OCI-LY3 (cell line): ENCODE results near the gene PITPNM2.

Experiments
- H2AFZ ChIP-seq: fragments of 200-600, 300-600 bp; shearing (Covaris generic); 2 replicates; pipeline ENCODE4 v1.6.0; 2014; ENCODE audit warnings: antibody characterized with exemption, low read depth, low read length
- H3K27ac ChIP-seq: fragments of 200-600, 300-600 bp; sonication (generic); 2 replicates; pipeline ENCODE4 v1.5.1; 2014; ENCODE audit warnings: mild to moderate bottlenecking, low read length, moderate library complexity, mixed read lengths
- H3K27me3 ChIP-seq: fragments of 200-600, 300-600 bp; sonication (generic); 2 replicates; pipeline ENCODE4 v1.6.1; 2014; ENCODE audit warnings: low read depth, low read length, mixed read lengths
- H3K36me3 ChIP-seq: fragments of 200-600, 300-600 bp; sonication (generic); replicated peaks from 2 replicates; pipeline ENCODE3; 2014; ENCODE audit warnings: low read depth, low read length, mixed read lengths
- H3K4me1 ChIP-seq: fragments of 300-600, 200-600 bp; sonication (generic); 2 replicates; pipeline ENCODE4 v1.6.1; 2014; ENCODE audit warnings: low read length, mixed read lengths
- H3K4me2 ChIP-seq: fragments of 200-600, 300-600 bp; sonication (generic); 2 replicates; pipeline ENCODE4 v1.6.1; 2014; ENCODE audit warnings: low read length, mixed read lengths
- H3K4me3 ChIP-seq: fragments of 300-600, 200-600 bp; sonication (generic); 2 replicates; pipeline ENCODE4 v1.5.1; 2014; ENCODE audit warnings: antibody characterized with exemption, mild to moderate bottlenecking, low read length, moderate library complexity
- H3K79me2 ChIP-seq: fragments of 300-600, 200-600 bp; shearing (Covaris generic); 2 replicates; pipeline ENCODE4 v1.6.1; 2014; ENCODE audit warnings: mild to moderate bottlenecking, low read length, mixed read lengths
- H3K9ac ChIP-seq: fragments of 300-600, 200-600 bp; shearing (Covaris generic); 2 replicates; pipeline ENCODE4 v1.6.0; 2014; ENCODE audit warnings: mild to moderate bottlenecking, low read length, moderate library complexity
- H3K9me3 ChIP-seq: fragments of 200-600, 300-600 bp; shearing (Covaris generic); 2 replicates; pipeline ENCODE4 v1.6.1; 2014; ENCODE audit warnings: low read length, mixed read lengths; ENCODE audit not compliant: insufficient read depth
- H4K20me1 ChIP-seq: fragments of 200-600, 300-600 bp; sonication (generic); 2 replicates; pipeline ENCODE4 v1.6.1; 2016; ENCODE audit warnings: low read length, mixed read lengths; ENCODE audit not compliant: insufficient read depth
- CTCF ChIP-seq: fragments of 200-600, 300-600 bp; sonication (generic); IDR thresholded peaks from 2 replicates; pipeline ENCODE4 v1.5.1; 2014; ENCODE audit warnings: antibody characterized with exemption, low read length, low read depth
- EZH2phosphoT487 ChIP-seq: fragments of 200-600 bp; shearing (Covaris generic); IDR thresholded peaks from 2 replicates; pipeline ENCODE4 v1.6.1; 2018; ENCODE audit warnings: antibody characterized with exemption, mixed run types, low read depth

Gene PITPNM2

DNA sequence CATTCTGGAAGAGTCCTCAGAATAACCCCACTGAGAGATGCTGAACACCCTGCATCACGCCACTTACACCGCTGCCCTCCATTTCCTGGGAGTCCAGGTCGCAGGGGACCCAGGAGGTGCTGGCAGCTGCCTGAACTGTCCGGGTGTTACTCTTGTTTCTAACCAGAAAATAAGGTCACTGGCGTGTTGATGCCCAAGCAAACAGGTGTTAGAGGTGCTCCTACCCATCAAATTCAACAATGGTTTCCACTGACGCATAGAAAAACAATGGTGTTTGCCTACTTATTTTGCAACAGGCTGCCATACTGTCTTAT, 23.8 kb downstream of the PITPNM2 start:
- H3K4me1 ChIP-seq, result peaks cover 23% of the 10 kb centered on the region
- H2AFZ ChIP-seq, result no peak overlapping the region
- peaks cover 10% of the 10 kb centered on the region; the same call in 1 of the 2 replicates for H3K9me3 ChIP-seq
- TF ChIP-seq CTCF (no peak), EZH2phosphoT487 (no peak)
- no peak overlapping the region for H3K4me2 ChIP-seq
- H3K79me2 ChIP-seq, result no peaks in the 10 kb centered on the region
- H3K27me3 ChIP-seq, result peaks cover 8% of the 10 kb centered on the region; the same call in 1 of the 2 replicates
- H3K27ac ChIP-seq, result no peak overlapping the region
- no peak overlapping the region for H3K9ac ChIP-seq
- H3K36me3 ChIP-seq, result no peaks in the 10 kb centered on the region
- H3K4me3 ChIP-seq, result no peak overlapping the region
- no peaks in the 10 kb centered on the region for H4K20me1 ChIP-seq

GRCh38 chr12:123126294-123127181, 24.4 kb downstream of the PITPNM2 start:
- H3K9me3 ChIP-seq, result peaks cover 9% of the 10 kb centered on the region; the same call in 1 of the 2 replicates
- peaks cover 8% of the 10 kb centered on the region; the same call in 1 of the 2 replicates for H3K27me3 ChIP-seq
- no peak overlapping the region for H3K4me3 ChIP-seq
- H3K79me2 ChIP-seq, result no peaks in the 10 kb centered on the region
- TF ChIP-seq CTCF (no peak), EZH2phosphoT487 (no peak)
- H3K4me2 ChIP-seq, result no peak overlapping the region
- no peak overlapping the region for H3K9ac ChIP-seq
- H3K4me1 ChIP-seq, result peaks cover 21% of the 10 kb centered on the region
- no peaks in the 10 kb centered on the region for H3K36me3 ChIP-seq
- H3K27ac ChIP-seq, result no peak overlapping the region
- H4K20me1 ChIP-seq, result no peaks in the 10 kb centered on the region
- H2AFZ ChIP-seq, result no peak overlapping the region

DNA sequence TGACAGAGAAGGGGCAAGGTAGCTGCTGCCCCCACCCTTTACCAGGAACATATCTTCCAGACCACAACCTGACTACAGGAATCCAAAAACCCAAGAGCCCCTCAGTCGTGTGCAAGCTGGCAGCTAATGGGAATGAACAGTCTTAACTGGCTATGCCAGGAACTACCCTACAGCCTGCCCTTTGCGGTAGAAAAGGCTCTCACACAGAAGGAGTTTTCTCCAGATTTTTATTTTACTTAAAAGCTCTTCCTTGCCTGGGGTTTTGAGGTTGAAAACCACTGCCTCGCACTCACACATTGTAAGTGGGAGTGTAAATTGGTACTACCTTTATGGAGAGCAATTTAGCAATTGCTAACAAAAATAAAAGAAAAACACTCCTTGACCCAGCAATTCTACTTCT, 28.3 kb downstream of the PITPNM2 start:
- no peak overlapping the region for H3K4me3 ChIP-seq
- H3K9ac ChIP-seq, result no peak overlapping the region
- H3K4me1 ChIP-seq, result peaks cover 43% of the 10 kb centered on the region
- peaks cover 17% of the 10 kb centered on the region for H3K27me3 ChIP-seq
- no peak overlapping the region for H3K27ac ChIP-seq
- H2AFZ ChIP-seq, result no peak overlapping the region
- H3K36me3 ChIP-seq, result peaks cover 2% of the 10 kb centered on the region
- H3K79me2 ChIP-seq, result no peaks in the 10 kb centered on the region
- no peaks in the 10 kb centered on the region; the same call in 1 of the 2 replicates for H3K9me3 ChIP-seq
- H3K4me2 ChIP-seq, result no peak overlapping the region
- TF ChIP-seq CTCF, result no peak
- TF ChIP-seq EZH2phosphoT487, result no peak
- no peaks in the 10 kb centered on the region for H4K20me1 ChIP-seq

DNA sequence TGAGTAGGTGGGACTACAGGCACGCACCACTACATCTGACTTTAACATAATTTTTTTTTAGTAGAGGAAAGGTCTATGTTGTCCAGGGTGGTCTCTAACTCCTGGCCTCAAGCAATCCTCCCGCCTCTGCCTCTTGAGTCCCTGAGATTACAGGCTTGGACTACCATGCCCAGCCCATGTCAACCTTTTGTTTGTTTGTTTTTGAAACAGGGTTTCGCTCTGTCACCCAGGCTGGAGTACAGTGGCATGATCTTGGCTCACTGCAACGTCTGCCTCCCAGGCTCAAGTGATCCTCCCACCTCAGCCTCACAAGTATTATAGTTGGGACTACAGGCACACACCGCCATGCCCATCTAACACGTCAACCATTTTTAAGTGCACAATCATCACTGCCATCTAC, 29.2 kb downstream of the PITPNM2 start:
- no peak overlapping the region for H3K4me3 ChIP-seq
- no peak overlapping the region for H2AFZ ChIP-seq
- H3K9me3 ChIP-seq, result no peaks in the 10 kb centered on the region; the same call in 1 of the 2 replicates
- H4K20me1 ChIP-seq, result no peaks in the 10 kb centered on the region
- peaks cover 13% of the 10 kb centered on the region for H3K27me3 ChIP-seq
- no peak overlapping the region for H3K4me2 ChIP-seq
- no peaks in the 10 kb centered on the region for H3K79me2 ChIP-seq
- H3K4me1 ChIP-seq, result peaks cover 52% of the 10 kb centered on the region
- peaks cover 2% of the 10 kb centered on the region for H3K36me3 ChIP-seq
- no peak overlapping the region for H3K27ac ChIP-seq
- TF ChIP-seq CTCF (no peak), EZH2phosphoT487 (no peak)
- no peak overlapping the region for H3K9ac ChIP-seq
